HFF-Myc (cell line): Measurements from ENCODE around the gene KCNQ5.

ENCODE experiments used
- DNase-seq: peaks from one replicate; pipeline ENCODE4 v3.0.0-alpha.2; 2011; ENCODE audit warnings: low read depth; ENCODE audit errors: extremely low read depth
- H3K4me3 ChIP-seq: replicated peaks from 2 replicates; pipeline ENCODE4 v1.5.1; 2011; ENCODE audit warnings: low read depth, mild to moderate bottlenecking, control low read depth, low read length
- CTCF ChIP-seq: IDR thresholded peaks from 2 replicates; pipeline ENCODE4 v1.5.1; 2012; ENCODE audit warnings: mild to moderate bottlenecking, low read depth, low read length, control low read depth; ENCODE audit errors: missing control alignments

Gene KCNQ5

GRCh38 chr6:73049971-73050594 is 428.2 kb downstream of the KCNQ5 start:
- no peak for TF ChIP-seq CTCF

GRCh38 chr6:73050706-73051105 is 428.8 kb downstream of the KCNQ5 start:
- TF ChIP-seq CTCF = no peak
- DNase-seq = no peak
- no peak overlapping the region for H3K4me3 ChIP-seq

More at GRCh38 chr6:73049971-73050594, 428.2 kb downstream of the KCNQ5 start:
- no peak overlapping the region for H3K4me3 ChIP-seq
- DNase-seq = no peak

GRCh38 chr6:73051147-73051546 is 429.3 kb downstream of the KCNQ5 start:
- no peak overlapping the region for H3K4me3 ChIP-seq
- DNase-seq = no peak
- TF ChIP-seq CTCF = no peak

GRCh38 chr6:73054958-73055357 is 433.1 kb downstream of the KCNQ5 start:
- no peak for TF ChIP-seq CTCF
- H3K4me3 ChIP-seq = no peak overlapping the region
- DNase-seq = no peak

GRCh38 chr6:73058736-73059135 is 436.9 kb downstream of the KCNQ5 start:
- no peak overlapping the region for H3K4me3 ChIP-seq
- TF ChIP-seq CTCF = no peak
- peak; percentile 26 for DNase-seq

- no peak for DNase-seq
- H3K4me3 ChIP-seq = no peak overlapping the region
- TF ChIP-seq CTCF = no peak
Observed at GRCh38 chr6:73062130-73062529, 440.3 kb downstream of the KCNQ5 start.

GRCh38 chr6:73062837-73063236 is 441.0 kb downstream of the KCNQ5 start:
- DNase-seq = peak; percentile 35
- TF ChIP-seq CTCF = no peak
- no peak overlapping the region for H3K4me3 ChIP-seq
